Esophagus squamous epithelium (tissue), 4 donors: ENCODE results near the gene ARHGAP8.

Experiments used
- CTCF ChIP-seq, 6 experiments: fragments of 450-650 bp in 4 of 6; fragments of 200-600 bp in 2 of 6; sonication (generic) in 2 of 6; IDR thresholded peaks; one replicate each; pipeline ENCODE4 v1.5.1; 2016 to 2019; ENCODE audit warnings: antibody characterized with exemption in 6 of 6, mild to moderate bottlenecking in 4 of 6, moderate library complexity in 4 of 6
- POLR2A ChIP-seq, 4 donors: fragments of 450-650 bp; IDR thresholded peaks; one replicate each; pipeline ENCODE4 v1.6.1; 2017; ENCODE audit warnings: antibody characterized with exemption in 4 of 4, mild to moderate bottlenecking in 4 of 4, moderate library complexity in 3 of 4

DNA sequence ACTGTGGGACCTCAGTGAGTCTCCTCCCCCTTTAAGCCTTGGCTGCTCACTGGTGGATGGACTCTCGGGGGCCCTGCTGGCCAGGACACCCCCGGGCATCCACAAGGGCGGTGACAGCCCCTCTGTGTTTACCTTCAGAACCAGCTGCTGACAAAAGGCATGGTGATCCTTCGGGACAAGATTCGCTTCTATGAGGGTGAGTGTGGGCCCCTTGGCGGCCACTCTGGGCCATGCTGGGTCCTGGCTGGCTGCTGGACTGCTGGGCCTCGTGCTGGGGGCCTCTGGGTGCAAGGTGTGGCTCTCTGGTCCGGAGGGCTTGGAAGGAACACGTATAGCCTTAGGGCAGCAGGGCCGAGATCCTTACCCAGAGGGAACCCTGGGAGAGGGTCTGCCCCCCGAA, 25.9 kb upstream of the ARHGAP8 start:
- TF ChIP-seq CTCF (IDR thresholded peaks at IDR 0.05) (no peak), POLR2A (IDR thresholded peaks at IDR 0.05) (no peak)
